Hematopoietic multipotent progenitor cell treated with erythropoietin and hydrocortisone succinate and interleukin-3 and kit ligand, for 6 days (in vitro differentiated cells): ENCODE data around the gene HECTD4.
A peak's percentile ranks its signal among the peaks of the same experiment; 100 is the strongest.

Source experiments
- DNase-seq: peaks from one replicate; pipeline ENCODE4 v3.0.0-alpha.2; 2015

Gene HECTD4

DNA sequence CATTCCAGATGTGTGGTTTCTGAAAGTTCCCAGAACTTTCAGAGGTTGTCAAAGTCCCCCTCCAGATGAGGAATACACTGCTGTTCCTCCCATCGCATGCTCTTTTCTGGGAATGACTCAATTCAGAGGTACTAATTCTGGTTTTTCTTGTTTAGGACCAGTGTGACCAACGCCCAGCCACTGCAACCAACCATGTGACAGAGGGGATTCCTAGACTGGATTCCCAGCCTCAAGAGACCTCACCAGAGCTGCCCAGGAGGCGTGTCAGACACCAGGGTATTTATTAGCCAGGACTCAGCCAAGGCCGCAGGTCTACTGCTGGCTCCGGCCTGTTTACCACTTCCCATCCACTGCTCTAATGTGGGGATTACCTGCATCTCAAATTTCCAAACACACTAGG lies 232.6 kb downstream of the HECTD4 start:
- no peak for DNase-seq

DNA sequence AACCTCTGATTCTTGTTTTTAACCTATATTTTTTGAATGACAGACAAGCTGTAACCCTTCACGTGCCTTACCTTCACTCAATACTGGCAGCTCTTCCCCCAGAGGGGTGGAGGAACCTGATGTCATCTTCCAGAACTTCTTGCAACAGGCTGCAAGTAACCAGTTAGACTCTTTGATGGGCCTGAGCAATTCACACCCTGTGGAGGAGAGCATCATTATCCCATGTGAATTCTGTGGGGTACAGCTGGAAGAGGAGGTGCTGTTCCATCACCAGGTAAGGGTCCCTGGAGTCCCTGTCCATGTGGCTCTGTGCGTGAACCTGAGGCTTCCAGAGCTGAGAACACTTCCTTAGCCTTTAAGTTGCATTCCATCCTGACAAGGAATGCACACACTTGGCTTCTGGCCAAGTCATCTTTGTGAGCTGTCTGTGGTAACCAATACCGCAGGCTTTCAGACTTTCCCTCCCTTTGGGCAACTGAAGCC lies 234.2 kb downstream of the HECTD4 start:
- no peak for DNase-seq

DNA sequence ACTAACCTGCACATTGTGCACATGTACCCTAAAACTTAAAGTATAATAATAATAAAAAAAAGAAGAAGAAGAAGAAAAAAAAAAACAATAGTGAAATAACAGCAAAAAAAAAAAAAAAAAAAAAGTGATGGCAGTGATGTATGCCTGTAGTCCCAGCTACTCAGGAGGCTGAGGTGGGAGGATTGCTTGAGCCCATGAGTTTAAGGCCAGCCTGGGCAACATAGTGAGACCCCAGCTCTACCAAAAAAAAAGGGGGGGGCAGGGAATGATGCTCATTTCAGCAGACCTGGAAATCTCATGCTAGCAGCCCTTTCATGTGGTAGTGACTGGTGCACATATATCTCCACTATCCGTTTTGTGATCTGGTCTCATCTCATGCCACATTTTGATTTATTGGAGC lies 236.1 kb downstream of the HECTD4 start:
- no peak for DNase-seq

DNA sequence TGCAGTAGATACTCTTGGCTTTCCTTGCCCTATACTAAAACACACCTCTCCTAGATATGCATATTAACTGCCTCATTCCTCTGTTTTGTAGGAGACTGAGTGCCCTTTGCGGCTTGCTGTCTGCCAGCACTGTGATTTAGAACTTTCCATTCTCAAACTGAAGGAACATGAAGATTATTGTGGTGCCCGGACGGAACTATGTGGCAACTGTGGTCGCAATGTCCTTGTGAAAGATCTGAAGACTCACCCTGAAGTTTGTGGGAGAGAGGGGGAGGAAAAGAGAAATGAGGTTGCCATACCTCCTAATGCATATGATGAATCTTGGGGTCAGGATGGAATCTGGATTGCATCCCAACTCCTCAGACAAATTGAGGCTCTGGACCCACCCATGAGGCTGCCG lies 241.5 kb downstream of the HECTD4 start:
- peak; percentile 41 for DNase-seq

DNA sequence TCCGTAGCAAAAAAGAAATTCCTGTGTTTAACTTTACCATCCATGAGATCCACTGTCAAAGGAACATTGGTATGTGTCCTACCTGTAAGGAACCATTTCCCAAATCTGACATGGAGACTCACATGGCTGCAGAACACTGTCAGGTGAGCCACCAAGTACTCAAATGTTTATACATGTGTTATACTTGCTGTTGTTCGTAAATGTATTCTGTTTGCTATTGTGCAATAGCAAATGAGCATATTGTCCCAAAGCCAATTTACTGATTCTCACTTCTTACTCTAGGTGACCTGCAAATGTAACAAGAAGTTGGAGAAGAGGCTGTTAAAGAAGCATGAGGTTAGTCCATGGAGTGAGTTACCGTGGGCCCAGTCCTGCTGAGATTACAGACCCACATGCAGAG lies 247.5 kb downstream of the HECTD4 start:
- DNase-seq: no peak

DNA sequence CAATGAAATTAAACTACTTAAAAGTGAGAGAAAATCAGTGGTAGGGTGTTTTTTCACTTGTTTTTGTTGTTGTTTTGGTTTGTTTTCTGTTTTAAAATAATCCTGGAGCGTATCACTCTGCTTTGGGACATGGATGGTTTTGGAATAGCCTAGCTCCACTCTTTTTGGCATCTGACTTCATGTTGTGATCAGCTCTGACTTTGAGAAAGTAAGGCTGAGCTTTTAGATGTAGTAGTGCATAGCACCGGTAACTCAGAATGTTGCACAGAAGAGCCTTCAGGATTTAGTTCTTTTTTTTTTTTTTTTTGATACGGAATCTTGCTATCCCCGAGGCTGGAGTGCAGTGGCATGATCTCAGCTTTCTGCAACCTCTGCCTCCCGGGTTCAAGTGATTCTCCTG lies 248.8 kb downstream of the HECTD4 start:
- no peak for DNase-seq

DNA sequence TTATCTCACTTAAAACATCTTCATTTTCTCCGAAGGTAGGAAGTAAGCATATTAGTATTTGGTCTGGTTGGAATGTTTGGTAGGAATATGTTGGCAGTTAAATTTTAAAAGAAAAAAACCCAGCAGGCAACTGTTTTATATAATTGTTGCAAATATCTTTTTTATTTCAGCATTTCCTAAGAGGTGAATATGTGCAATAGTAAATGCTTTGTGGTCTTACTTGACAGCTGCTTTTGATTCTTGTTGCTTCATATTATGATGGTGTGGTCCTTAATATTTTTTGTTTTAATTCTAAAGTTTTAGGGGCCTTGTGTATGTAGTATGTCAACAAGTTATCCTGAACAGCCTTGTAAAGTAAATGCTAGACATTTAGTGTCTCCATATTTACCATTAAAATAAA lies 250.5 kb downstream of the HECTD4 start:
- no peak for DNase-seq

DNA sequence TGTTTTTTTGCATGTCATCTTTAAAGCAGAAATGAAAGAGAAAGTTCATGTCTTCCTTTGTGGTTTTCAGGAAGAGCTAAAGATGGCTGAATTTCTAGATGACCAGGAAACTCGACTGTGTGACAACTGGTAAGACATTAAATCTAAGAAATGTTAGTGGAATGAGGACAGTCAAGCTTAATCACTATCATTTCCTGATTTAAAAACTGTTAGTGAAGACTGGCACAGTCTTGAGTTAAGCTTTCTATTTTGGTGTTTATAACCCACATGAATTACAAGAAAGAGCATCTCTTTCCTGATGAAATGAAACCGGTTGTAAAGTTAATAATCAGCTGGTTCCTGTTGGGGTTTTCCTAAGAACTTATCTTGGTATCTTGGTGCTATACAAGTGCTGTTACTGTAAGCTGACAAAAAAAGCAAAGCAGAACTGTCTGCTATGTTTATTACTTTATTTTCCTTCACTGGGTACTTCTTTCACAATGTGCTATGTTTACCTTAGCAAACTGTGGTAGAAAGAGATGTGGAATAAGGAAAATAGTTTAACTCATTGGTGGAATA lies 251.7 kb downstream of the HECTD4 start:
- peak; percentile 75 for DNase-seq

DNA sequence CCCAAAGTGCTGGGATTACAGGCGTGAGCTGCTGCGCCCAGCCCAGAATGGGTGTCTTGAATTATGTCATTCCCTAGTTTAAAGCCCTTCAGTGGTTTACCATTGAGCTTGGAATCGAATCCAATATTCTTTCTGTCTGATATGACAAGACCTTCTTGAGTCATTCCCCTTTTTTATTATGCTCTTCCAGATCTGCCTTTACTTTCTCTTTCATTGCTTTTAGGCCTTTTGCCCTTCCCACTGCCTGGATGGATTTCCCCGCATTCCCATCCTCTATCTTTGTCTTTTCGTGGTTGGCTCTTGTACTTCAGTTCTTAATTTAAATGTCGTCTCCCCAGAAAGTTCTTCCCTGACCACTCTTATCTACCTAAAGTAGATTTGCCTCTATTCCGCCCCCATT lies 255.3 kb downstream of the HECTD4 start:
- DNase-seq: no peak

DNA sequence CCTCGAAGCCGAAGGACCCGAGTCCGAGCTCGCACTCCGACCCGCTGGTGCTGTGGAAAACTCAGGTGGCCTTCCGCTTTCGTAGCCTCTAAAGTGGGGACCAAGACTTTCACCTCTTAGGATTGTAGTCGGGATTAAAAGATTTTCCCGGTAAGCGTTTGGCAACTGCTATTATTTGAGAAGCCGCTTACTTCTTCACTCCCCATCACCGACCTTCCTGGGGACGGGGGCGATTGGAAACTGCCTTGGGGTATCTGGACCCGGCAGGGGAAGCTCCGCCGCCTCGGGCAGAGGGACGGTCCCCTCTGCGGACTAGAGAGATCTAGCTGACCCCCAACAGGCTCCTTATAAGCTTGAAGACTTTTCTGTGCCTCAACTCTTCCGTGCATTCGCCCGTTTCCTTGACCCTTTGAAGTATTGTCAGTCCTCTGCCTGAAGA lies 256.2 kb downstream of the HECTD4 start:
- DNase-seq: peak; percentile 32

DNA sequence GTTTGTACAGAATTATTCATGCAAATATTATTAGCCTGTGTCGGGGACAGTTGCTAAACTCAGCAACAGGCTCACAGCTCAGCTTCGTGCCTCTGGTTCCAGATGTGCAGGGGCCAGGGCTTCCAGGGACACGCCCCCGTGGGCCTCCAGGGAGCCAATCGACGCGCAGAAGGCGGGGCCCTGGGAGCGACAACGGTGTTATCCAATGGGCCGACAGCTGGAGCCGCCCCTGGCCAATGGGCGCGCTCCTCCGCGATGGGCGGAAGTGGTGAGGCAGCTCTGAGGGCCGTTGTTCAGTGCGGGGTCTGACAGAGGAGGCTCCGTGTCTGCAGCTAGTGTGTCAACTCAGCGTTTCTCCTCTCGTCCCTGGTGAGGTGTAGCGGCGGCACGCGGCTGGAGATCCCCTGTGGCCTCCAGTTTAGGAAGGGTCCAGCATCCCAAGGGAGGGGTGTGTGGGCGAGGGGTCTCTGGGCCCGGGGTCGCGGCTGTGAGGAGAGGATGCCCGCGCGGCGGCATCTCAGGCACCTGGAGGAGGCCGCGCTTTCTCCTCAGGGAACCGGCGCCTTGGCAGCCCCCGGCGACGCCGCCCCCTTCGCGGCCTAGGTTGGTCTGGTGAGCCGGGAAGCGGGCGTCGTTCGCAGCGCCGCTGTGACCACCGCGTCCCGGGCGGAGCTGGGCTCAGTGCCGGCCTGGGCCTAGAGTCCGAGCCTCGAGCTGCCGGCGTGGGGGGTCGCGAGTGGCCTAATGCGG lies 256.8 kb downstream of the HECTD4 start, which contains the start of gene TRAFD1:
Gene TRAFD1, plus strand, starts transcription at position 311 of the 750 bp plus-strand sequence. CDS start 4,963 bp downstream, outside the sequence.
- peak; percentile 99 for DNase-seq

DNA sequence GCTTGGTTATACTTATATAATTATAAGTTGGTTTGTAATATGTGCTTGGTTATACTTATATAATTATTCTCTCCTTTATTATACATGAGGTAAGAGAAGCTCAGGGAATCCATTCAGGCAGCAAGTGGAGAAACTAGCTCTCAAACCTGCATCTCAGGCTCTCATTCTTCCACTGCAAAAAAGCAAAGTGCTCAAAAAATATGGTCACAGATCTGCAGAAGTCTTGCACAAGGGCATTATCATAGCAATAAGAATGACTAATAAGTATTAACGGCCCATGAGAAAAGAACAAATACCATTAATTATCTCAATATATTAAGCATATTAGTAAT lies 257.3 kb downstream of the HECTD4 start:
- DNase-seq: no peak

DNA sequence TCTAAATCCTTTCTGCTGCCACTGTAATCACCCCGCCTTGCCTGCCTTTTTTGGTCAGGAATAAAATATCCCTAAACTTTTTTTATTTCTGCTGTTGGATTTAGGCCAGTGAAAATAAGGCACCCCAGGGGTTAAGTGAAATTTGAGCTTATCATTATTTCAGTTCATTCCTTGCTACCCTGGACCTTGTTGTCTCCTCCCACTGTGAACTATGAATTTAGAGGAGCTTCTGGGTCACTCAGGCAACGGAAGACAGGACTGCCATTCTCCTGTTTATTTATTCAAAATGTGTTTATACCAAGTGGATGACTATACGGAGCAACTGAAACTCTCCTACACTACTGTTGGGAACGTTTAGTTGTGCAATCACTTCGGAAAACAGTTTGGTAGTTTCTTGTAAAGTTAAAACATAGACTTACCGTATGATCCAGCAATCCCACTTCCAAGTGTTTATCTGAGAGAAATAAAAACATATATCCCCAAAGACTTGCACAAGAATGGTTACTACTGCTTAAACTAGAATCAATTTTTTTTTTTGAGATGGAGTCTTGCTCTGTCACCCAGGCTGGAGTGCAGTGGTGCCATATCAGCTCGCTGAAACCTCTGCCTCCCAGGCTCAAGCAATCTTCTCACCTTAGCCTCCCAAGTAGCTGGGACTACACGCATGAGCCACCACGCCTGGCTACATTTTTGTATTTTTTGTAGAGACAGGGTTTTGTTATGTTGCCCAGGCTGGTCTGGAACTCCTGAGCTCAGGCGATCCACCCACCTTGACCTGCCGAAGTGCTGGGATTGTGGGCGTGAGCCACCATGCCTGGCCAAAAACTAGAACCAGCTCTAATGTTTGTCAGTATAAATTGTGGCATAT lies 259.2 kb downstream of the HECTD4 start:
- DNase-seq: no peak

DNA sequence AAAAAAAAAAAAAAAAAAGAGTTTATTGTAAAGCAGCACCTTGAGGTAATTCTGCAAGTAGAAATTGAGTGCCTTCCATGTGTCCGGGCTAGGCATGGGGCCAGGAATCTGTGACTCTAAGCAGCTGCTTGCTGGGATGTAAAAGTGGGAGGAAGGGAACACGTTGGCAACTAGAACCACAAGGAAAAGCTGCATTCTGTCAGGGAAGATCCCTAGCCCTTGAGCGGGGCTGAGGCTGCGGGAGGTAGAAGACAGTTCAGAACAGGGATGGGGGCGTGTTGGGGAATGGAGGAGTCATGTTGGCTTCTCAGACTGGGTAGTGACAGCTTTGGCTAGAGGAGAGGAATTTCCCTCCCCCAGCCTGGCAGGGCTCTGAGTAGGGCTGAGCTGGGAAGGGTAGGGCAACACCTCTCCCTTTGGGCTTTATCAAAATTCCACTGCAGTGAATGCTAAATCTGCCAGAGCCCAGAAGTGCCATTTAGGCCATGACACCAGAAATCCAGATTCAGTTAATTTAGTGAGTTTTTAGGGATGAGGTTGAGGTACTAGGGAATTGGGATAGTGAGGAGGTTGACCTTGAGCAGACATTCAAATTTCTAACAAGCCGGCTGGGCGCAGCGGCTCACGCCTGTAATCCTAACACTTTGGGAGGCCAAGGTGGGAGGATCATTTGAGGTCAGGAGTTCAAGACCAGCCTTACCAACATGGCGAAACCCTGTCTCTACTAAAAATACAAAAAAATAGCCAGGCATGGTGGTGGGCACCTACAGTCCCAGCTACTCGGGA lies 260.3 kb downstream of the HECTD4 start:
- DNase-seq: no peak

DNA sequence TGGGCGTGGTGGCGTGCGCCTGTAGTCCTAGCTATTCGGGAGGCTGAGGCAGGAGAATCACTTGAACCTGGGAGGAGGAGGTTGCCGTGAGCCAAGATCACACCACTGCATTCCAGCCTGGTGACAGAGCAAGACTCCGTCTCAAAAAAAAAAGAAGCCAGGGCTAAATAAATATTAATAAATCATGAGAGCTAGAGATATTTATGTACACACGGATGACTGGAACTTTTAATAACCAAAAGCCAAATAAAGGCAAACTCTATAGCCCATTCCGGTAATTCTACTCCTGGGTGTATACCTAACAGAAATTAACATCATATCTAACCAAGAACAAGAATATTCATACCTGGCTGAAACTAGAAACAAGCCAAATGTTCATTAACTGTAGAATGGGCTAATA lies 264.5 kb downstream of the HECTD4 start:
- DNase-seq: no peak

DNA sequence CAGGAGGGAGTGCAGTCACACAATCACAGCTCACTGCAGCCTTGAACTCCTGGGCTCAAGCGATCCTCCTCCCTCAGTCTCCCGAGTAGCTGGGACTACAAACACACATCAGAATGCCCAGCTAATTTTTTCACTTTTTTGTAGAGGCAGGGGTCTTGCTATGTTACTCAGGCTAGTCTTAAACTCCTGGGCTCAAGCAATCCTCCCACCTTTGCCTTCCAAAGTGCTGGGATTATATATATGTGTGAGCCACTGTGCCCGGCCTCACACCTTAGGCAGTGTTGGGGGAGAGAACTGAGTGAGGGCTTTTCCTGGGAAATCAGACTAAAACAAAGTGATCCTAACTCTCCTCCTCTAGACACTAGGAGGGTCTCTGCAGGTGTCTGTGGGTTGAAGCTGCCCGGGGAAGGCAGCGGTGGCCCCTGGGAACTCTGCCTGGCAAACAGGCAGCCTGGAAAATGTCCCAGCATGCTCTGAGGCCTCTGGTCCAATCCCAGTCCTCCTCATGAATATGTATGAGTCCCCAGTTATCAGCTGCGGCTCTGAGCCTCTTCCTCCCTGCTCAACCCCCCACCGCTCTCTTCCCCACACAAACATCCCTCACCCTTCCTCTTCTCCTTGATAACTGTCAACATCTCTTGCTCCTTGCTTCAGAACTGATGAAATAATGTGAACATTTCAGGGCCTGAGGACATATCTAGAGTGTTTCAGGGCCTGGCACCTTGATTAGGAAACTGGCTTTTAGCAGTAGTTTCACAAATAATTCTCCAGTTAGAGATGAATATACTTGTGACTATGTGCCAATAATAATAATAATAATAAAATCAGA lies 265.8 kb downstream of the HECTD4 start:
- DNase-seq: peak; percentile 96

DNA sequence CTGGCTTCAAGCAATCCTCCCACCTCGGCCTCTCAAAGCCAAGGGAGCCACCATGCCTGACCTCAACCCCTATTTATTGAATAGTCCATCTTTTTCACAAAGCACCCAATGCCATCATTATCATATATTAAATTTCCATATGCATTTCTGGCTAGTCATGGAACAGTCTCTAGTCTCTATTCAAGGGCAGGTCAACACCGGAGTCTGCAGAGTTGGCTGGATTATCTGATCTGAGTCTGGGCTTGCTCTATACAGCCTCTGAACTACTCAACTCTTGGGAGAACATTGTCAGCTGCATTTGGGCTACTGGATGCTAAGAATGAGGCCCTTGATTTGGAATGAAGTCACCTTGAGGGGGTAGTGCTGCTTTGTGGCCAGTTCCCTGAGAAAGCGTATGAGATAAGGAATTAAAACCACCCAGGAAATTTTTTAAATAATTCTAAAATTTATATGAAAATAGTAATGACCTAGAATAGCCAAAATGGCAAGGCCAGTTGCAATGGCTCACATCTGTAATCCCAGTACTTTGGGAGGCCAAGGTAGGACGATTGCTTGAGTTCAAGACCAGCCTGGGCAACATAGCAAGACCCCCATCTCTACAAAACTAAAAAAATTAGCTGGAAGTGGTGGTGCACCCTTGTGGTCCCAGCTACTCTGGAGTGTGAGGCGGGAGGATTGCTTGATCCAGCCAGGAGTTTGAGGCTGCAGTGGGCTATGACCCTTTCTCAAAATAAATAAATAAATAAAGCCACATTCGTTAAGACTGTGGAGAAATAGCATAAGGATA lies 266.8 kb downstream of the HECTD4 start:
- DNase-seq: peak; percentile 56

DNA sequence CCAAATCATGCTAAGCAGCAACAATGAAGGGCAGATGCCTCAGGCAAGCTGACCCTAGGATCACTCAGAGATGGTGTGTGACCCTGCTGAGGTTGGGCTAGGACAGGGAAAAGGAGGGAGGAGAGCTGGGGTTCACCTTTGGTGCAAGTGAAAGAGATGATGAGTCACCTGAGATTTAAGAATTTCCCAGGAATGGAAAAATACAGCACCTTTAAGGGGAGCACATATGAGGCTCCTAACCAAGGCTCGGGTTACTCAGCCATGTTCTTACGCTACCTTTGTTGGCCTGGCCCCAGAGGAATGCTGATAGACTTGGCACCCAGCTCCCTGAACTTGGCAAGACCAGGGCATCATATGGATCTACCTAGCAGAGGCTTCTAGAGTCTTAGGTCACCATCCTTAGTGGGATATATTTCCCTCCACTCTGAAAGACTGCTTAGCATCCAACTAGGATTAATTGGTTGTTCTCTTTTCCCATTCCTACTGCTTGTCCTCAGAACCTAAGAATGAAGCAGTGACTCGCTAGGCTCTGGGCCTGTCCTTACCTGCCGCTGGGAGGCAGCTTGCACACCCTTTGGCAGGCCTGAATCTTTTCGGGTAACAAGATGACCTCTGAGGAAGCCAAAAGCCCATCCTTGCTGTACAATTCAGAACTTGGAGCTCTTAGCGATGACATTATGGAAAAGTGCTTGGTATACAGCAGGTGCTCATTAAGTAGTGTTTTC lies 269.7 kb downstream of the HECTD4 start:
- no peak for DNase-seq

DNA sequence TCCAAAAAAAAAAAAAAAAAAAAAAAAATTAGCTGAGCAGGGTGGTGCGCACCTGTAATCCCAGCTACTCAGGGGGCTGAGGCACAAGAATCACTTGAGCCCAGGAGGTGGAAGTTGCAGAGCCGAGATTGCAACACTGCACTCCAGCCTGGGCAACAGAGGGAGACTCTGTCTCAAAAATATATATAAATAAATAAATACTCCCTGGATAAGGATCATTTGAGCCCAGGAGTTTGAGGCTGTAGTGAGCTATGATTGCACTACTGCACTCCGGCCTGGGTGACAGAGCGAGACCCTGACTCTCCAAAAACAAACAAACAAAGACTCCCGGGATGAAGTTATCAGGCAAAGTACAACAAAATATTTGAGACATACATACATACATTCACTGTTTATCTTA lies 270.3 kb downstream of the HECTD4 start:
- no peak for DNase-seq
